Stimulated activated CD4-positive, alpha-beta T cell treated with anti-CD3 and anti-CD28 coated beads, Interleukin-4, amount 100 ng/mL, for 48 hours (primary cell): ENCODE measurements around the gene ELP4.
"Not testable (repeated sequence)": the region's sequence is repeated elsewhere in the genome, so short reads cannot be mapped to it uniquely, and the experiment has no call there.

ENCODE experiments used
- DNase-seq, 2 donors: peaks; one replicate each; pipeline ENCODE4 v3.0.0-alpha.2; 2020; ENCODE audit warnings: low read depth in 2 of 2

The ELP4 gene

DNA sequence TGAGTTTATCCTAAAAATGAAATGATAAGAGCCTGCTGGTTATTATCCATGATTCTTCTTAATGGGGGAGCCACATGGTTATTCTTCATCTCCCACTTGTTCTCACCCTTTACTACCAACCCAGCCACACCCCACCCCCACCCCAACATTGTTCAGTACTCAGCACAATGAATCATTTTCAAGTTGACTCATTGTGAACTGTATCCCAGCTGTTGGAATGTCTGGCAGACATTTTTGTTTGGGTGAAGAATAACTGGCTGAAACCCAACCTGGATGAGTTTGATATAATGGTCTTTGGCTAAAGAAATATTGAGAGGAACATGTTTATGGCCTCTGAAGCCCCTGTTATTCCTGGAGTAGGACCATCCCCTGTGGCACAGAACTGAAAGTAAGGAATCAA lies 136.2 kb downstream of the ELP4 start:
- DNase-seq = no peak

DNA sequence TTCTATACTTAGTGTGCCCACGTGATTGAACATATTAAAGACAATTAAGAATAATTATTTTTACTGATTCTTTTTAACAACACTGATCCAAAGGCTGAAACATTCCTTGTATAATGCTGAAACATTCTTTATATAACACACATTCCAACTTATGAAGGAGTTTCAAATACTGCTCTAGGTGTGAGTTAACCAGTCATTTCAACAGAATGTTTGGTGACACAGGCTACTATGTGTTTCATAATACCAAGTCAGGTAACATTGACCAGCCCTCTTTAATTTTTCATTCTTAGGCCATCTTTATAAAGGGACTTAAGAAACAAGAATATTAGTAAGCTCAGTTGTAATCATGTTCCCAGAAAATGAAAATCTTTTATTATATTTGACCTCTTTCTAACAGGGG lies 136.6 kb downstream of the ELP4 start:
- no peak for DNase-seq

DNA sequence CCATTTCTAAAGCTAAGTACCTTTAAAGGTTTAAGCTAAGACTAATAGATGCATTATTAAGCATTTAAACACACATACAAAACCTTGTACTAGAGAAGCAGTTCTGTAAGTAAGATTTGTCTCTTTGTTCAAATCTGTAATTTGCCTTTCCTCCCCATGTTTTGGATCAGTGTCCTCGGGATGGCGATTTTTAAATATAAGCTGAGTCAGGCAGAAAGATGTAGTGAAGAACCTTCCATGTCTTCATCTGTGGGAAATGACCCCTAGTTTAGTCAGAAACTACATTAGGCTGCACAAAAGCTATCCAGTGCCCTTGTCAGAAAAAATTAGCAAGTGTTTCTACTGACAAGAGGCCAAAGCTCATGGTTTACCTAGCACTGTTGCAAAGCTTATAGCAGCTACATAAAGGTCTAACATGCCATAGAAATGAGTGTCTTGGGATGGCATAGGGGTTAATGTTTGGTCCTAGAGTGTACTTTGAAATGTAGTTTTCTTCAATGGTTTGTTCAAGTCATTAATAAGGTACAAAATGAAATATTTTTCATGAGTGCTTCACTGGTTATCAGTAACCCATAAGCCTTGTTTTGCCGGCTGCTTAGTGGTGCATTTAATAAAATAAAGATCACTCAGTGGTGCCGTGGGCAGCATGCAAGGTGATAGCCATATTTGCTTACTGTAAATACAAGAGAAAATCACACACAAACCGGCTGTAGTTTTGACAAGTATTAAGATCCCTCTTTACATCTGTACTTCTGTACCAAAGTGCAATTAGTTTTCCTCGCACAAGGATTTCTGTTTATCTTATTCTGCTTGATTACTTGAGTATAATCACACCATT lies 139.8 kb downstream of the ELP4 start:
- no peak for DNase-seq

DNA sequence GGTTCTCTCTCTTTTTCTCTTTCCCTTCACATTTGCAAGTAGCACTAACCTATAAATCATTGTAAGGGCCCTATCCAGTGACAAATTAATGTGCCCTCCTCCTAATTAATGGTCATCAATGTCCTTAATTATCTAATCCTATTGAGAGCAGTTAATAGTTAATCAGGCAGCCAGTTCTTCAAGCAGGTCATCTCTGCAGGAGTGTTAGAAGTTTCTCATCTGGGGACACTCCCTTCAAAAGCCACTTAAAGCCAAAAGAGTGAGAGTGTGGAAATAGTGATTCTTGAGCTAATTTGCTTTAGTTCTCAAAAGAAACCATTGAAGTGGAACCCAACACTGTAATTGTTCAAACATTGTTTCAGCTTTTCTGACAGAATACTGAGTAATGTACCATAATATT lies 141.6 kb downstream of the ELP4 start:
- DNase-seq = no peak

DNA sequence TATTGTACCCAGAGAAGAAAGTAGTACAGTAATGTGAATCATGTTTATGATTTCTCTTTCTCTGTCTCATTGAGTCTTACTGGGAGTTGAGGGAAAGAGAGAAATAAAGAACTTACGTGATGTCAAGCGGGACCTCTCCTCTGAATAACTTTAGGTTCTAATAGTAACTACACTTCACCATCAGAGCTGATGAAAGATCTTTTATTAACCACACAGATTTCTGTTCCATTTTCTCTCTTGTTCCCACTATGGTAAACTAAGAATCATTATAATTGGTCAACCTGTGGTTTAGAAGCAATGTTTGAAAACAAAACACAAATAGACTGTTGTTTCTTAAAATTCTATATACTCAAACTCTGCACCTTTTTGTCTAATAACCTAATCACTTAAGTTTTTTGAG lies 142.3 kb downstream of the ELP4 start:
- DNase-seq = no peak

DNA sequence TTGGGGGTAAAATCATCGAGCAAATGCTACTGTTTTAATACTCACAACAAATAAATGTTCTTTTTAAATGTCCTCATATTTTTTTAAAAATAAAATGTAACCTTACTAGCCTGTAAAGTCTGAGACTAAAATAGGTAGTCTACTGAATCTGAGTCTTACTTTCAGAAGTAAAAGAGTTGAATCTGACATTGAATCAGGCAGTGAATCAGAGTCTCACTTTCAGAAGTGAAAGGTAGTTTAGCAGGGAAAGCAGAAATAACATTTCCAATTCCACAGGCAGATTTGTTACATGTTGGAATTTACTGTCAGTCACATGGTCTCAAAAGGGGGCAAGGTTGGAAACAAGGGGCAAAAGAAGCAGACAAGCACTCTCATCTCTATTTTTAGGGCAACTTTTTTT lies 143.0 kb downstream of the ELP4 start:
- no peak for DNase-seq

DNA sequence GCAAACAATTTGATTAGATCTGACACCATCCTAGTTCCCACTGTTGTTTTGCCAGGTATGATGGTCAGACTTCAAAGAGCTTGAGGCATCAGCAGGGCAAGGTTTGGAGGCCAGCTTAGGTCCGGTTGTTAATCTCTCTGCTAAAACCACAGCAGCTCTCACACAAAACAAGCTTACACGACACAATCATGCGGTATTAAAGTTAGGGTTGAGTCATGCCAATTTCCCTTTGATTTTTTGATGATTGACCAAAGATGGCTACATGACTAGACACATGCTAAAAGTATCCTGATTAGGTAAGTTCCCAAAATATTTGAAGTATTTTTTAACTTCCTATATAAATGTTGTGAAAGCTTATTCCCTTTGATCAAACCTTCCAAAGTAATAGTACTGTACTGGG lies 145.9 kb downstream of the ELP4 start:
- no peak for DNase-seq

DNA sequence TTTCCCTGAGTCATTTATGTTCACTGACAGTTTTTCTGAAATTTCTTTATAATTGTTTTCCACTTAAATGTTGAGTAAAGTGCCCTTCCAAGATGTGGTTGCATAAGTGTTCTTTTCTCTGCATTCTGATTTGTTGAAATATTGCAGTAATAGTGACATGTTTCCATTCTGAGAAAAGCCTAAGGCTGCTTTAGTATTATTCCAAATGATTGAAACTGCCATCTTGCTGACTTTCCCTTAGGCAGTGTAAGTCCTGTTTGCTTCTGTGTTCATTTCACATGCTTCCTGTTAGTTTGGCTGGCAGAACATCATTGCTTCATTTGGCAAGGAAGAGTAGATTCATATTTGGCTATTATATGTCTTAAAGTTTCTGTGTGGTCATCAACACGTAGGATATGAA lies 146.5 kb downstream of the ELP4 start:
- no peak for DNase-seq

DNA sequence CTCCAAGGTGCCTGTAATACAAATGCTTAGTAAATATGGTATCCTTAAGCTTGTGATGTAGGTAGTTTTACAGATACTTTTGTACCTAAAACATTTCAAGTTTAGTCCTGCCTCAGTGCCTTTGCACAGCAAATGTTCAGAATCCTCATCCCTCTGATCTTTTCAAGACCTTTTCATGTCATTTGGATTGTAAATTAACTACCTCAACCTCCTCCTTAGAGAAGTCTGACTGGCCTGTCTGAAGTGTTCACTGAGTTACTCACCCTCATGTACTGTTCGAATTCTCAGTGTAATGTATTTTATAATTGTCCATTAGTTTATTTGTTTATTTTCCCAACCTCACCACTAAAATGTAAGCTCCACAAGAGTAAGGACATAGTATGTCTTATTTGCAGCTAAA lies 147.5 kb downstream of the ELP4 start:
- DNase-seq = no peak

DNA sequence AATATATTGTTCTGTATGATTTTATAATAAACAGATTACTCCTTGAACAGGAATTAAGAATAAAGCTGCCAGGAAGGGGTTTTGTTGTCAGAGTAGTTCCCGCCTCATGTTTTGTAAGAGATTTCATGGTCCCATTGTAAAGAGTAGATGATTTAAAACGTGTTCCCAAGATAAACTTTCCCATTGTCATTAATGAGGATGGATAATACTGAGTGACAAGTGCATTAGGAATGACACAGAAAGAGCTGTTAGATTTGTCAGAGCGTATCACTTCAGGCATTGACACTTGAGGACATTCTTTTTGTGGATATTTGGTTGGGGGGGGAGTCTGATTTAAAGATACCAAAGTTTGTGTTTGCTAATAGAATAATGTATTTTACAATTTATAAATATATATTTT lies 154.6 kb downstream of the ELP4 start:
- DNase-seq = no peak

DNA sequence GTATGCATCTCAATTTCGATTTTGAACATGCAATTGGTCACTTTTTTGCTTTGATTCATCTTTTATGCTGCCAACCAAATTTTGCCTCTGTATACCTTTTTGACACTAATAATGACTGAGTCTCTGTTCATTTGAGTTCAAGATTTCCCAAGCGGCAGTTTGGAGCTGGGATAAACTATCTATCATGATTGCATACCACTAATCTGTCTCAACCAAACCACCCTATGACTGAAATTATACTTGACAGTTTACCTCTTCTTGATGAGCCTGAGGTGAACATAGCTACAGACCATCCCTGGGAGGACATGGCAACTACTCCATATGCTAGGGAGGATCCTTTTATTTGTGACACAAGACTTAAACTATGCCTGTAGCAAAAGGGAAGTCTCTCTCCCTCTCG lies 155.4 kb downstream of the ELP4 start:
- no peak for DNase-seq

DNA sequence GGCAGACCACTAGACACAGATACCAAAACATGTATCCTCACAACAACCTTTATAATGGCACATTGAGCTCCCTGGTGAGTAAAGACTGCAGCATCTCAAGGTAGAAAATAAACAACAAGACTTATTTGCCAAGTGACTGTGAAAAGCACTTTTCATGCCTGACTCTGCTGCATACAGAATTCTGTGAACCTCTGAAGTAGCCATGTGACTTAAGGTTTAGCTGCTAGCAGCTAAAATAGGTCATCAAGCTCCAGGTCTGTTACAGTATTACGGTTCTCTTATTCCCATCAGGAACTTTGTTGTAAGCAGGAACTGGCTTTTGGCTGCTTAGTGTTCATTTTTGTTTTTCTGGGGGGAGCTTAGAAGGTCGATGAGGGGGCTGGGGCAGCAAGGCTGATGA lies 162.1 kb downstream of the ELP4 start:
- DNase-seq = no peak

DNA sequence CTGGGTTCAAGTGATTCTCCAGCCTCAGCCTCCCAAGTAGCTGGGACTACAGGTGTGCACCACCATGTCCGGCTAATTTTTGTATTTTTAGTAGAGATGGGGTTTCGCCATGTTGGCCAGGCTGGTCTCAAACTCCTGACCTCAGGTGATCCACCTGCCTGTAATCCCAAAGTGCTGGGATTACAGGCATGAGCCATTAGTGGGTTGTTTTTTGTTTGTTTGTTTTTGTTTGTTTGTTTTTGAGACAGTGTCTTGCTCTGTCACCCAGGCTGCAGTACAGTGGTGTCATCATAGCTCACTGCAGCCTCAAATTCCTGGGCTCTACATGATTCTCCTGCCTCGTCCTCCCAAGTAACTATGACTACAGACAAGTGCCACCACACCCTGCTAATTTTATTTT lies 163.5 kb downstream of the ELP4 start:
- DNase-seq = not testable (repeated sequence)

DNA sequence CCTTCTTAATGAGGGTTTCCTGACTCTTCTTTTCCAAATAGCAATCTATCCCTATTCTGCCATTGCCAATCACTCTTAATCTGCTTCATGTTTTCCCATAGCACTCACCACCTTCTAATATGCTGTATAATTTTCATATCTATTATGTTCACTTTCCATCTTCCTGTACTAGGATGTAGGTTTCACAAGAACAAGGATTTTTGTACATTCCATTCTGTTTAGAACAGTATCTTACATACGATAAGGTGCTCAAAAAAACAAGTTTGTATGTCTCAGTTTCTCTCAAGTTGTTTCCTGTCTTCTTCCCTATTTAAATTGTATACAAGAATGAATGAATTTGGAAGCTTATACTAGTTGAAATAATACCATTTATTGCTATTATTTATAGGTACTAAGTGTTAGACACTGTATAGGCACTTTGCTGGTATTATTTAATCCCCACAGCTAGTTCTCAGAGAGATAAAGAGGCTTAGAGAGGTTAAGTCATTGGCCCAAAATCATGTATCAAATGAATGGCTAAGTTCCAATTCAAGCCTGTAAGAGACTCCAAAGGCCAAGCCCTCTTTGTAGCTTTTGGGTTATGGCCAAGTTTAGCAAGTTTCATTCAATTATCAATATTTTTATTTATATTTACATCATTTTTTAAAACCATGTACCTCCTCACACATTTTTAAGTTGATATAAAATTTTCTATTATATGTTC lies 166.9 kb downstream of the ELP4 start:
- no peak for DNase-seq

DNA sequence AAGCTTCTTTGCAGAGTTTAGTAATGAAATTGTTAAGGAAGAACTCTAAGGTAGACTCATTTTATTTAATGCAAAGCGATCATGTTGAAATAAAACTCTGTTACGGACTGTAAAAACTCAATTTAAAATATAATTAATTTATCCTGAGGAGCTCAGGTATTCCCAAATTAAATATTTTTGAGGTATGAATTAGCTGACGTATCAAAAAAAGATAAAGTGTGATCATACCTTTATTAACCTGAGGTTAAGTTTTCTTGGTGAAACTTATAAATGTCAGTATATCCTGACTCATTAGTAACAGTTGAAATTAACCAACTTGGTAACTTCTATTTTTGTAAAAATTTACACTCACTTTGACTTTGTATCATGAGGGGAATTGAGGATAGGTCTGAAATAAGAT lies 171.2 kb downstream of the ELP4 start:
- no peak for DNase-seq

DNA sequence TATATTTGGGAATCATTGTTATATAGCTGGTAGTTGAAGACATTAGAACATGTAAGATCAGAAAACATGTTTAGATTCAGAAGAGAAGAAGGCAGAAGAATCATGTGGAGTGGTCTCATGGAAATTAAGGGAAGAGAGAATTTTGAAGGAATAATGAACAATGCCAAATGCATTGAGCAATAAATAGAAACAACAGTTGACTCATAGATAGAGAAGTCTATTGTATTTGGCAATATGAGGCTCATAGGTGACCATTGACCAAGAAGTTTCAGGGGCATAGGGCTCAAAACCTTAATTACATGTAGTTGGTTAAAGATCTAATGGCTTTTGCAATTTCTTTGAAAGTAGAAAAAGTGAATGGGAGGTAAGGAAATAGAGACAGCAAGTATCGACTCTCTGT lies 177.7 kb downstream of the ELP4 start:
- DNase-seq = no peak

DNA sequence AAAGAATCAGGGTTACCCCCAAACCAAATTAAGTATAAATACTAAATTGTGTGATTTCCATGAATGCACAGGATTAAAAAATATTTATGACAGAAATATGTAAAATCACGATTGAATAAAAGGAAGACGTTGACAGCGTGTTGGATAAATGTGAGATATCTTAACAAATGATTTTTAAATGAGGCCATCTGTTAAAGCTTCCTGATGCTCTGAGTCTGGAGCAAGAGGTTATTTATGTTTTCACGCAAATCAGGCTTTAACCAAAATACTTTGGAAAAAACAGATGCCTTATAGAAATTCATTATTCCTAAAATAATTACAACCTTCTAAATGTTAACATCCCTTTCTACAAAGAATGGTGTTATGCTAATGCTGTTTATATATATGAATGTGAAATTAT lies 178.3 kb downstream of the ELP4 start:
- DNase-seq = no peak

DNA sequence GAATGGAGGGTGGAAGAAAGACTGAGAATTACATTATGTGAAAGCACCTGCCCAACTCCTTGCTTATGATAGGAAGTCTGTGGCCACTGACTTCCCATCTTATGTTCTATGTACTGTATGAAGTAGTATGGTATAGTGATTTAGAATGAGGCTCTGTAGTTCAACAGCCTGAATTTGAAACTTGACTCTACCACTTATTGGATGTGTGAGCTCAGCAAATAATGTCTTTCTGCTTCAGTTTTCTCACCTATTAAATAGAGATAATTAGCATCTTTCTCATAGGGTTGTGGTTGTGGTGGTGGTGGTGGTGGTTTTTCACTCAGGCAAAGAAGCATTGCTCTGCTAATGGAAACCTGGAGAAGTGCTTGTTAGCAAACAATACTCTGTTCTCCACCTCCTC lies 180.0 kb downstream of the ELP4 start:
- no peak for DNase-seq

DNA sequence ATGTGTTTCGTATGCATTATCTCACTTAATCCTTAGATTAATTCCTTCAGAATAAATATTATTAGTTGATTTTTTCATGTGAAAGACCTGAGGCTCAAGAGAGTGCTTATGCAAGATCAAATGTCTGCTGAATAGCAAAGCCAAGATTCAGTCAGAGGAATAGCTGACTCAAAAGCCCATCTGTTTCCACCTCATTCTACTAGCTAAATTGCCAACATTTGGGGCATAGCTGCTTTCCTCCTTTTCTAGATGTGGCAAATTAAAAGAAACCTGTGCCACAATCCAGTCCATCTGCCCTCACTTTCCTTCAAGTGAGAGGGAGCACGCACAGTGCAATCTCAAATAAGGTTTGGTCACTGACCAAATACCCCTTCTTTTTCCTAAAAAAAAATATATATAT lies 180.5 kb downstream of the ELP4 start:
- no peak for DNase-seq

DNA sequence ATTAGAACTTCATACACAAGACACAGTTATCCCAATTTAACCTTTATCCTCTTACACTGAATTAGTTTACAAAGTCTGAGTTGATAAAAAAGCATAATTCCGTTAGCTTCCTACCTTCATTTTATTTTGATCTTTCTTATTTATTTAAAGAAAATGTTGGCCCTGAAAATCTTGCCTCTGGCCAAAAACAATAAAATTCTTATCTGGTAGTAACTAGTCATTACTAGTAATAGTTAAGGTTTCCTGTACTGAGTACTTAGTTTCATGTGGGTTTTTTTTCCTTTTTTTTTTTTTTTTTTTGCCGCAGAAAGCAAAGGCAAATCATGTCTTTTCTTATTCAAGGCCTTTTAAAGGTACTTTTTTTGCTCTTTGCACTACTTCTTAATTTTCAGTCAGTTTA lies 180.9 kb downstream of the ELP4 start:
- no peak for DNase-seq

DNA sequence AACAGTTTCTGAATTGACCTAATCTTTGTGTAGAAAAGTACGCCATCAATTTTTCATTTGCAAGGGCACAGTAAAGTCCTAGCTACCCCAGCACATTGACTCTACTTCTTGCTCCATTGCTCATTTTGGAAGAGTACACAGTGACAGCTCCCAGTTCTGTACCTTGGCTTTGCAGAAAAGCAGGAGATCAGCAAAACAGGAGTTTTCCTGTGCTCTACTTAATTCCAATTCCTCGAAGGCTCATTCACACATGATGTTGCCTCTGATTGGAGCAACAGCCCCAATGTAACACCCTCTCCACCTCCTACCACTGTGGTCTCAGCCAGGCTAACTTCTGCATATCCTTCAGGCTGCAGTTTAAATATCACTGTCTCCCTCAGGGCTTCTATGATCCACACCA lies 182.9 kb downstream of the ELP4 start:
- no peak for DNase-seq

DNA sequence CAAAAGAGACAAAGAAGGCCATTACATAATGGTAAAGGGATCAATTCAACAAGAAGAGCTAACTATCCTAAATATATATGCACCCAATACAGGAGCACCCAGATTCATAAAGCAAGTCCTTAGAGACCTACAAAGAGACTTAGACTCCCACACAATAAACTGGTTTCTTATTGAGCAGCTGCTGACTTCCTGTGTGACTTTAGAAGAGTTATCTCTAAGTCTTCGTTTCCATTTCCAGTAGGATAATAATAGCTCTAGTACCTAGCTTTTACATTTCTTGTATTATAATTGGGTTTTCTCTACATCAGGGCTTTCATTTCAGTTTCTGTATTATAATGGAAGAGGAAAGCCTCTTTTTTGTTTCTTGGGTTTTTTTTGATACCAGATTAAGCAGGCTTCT lies 187.5 kb downstream of the ELP4 start:
- not testable (repeated sequence) for DNase-seq

DNA sequence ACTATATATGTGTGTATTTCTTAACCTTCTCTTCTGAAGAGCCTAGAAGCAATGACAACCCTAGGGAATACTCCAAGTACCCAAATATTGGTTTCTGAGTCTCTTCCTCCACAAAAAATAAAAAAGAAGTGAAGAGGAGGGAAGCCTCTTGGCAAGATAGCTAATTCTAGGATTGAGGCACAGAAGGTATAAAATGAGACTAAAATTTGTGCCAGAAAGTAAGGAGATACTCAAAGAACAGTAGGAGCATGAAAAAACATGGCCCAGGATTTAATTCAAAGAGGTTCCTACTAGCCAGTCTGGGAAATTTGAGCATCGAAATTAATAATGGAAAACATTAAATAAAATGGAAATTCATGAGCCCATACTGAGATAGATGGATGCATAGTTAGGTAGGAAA lies 189.5 kb downstream of the ELP4 start:
- no peak for DNase-seq

DNA sequence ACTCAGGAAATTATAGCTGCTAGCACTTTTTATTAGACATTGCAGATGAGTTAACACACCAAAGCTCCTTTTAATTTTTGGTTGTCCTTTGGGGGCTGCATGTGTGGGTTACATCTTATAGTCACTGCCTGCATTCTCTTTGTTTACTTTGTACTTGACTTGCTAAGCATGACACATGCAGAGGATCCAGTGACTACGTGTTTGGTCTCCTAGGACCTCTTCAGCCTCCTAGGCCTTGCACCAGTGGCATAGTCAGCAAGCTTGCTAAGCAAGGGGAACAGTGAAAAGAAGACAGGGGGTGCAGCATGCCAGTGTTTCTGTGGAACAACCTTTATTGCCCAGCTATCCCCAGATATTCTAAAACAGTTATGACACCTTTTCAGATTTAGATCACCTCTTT lies 193.4 kb downstream of the ELP4 start:
- no peak for DNase-seq
